22Rv1 (cell line): ENCODE results near the gene EFCAB9.

Source experiments
- H3K27ac ChIP-seq: fragments of 450-650 bp; 2 replicates; pipeline ENCODE4 v1.5.1; 2017
- CTCF ChIP-seq: fragments of 450-650 bp; IDR thresholded peaks from 2 replicates; pipeline ENCODE4 v1.5.1; 2017; ENCODE audit warnings: mild to moderate bottlenecking
- ZFX ChIP-seq: fragments of 450-650 bp; IDR thresholded peaks from 2 replicates; pipeline ENCODE4 v1.6.1; 2017; ENCODE audit warnings: antibody characterized with exemption, borderline replicate concordance

Gene EFCAB9

GRCh38 chr5:172193872-172194271 lies at the start of gene EFCAB9:
TSS of gene EFCAB9 (plus strand) at chr5:172194172. CDS start at chr5:172194173, 1 bp downstream.
- TF ChIP-seq ZFX, result no peak
- no peak for TF ChIP-seq CTCF
- no peak within 1 kb of the TSS for H3K27ac ChIP-seq

- no peak overlapping the region for H3K27ac ChIP-seq
- TF ChIP-seq CTCF, result no peak
- TF ChIP-seq ZFX, result no peak
Observed at GRCh38 chr5:172144291-172144815, 49.6 kb upstream of the EFCAB9 start.

- H3K27ac ChIP-seq, result no peak overlapping the region
- TF ChIP-seq CTCF (no peak), ZFX (no peak)
Observed at GRCh38 chr5:172144931-172145869, 48.8 kb upstream of the EFCAB9 start.

GRCh38 chr5:172145870-172146747 lies 47.9 kb upstream of the EFCAB9 start:
- H3K27ac ChIP-seq, result no peak overlapping the region
- no peak for TF ChIP-seq ZFX
- TF ChIP-seq CTCF, result no peak

GRCh38 chr5:172146748-172147092 lies 47.3 kb upstream of the EFCAB9 start:
- H3K27ac ChIP-seq, result no peak overlapping the region
- TF ChIP-seq ZFX, result no peak
- no peak for TF ChIP-seq CTCF

- TF ChIP-seq CTCF (no peak), ZFX (no peak)
- no peak overlapping the region for H3K27ac ChIP-seq
Observed at GRCh38 chr5:172147857-172148256, 46.1 kb upstream of the EFCAB9 start.

GRCh38 chr5:172148381-172148780 lies 45.6 kb upstream of the EFCAB9 start:
- no peak for TF ChIP-seq ZFX
- TF ChIP-seq CTCF, result no peak

More at GRCh38 chr5:172148381-172148780, 45.6 kb upstream of the EFCAB9 start:
- H3K27ac ChIP-seq, result no peak overlapping the region
